K562 (cell line): Measurements from ENCODE around the gene B4GALT1. TPM values are rescaled to one million over a fixed set of nuclear protein-coding genes. Genes with fewer than 3 reads are reported as not detected.

Experiments used
- ATAC-seq: fragments of 200-7000 bp; cut with Tn5 transposase; 3 replicates; pipeline ENCODE4 v1.9.1; 2020; ENCODE audit warnings: moderate library complexity
- BruUV-seq: library from RNA; stranded (reverse); fragments of 400-500 nt; replicated peaks from 2 replicates; lab custom pipeline; 2021; lab: Mats Ljungman, UMichigan
- CTCF ChIA-PET: fragments of 300-600 bp; formaldehyde crosslinking; extraction: SDS; loops from one replicate; lab custom pipeline; 2021; ENCODE audit warnings: low intra/inter-chr PET ratio; lab: Yijun Ruan, JAX
- POLR2A ChIA-PET: fragments of 300-600, 350-650 bp; sonication (Branson Sonifier 250); formaldehyde crosslinking; extraction: SDS; loops from one replicate; lab custom pipeline; 2021; ENCODE audit warnings: antibody characterized with exemption, inconsistent platforms; lab: Yijun Ruan, JAX
- DNase-seq, 4 experiments: peaks; one replicate each; pipeline versions ENCODE4 v3.0.0 to v3.0.0-alpha.2; 2011 to 2018; ENCODE audit warnings: low spot score in 3 of 4, mixed read lengths in 3 of 4; ENCODE audit errors: extremely low read depth in 1 of 4
- FAIRE-seq: peaks from 2 replicates; lab custom pipeline; 2011; peaks lifted over from hg19 to GRCh38; lab: Jason Lieb, UNC
- H2AFZ ChIP-seq: 2 replicates; pipeline ENCODE4 v1.6.0; 2011; ENCODE audit warnings: low read depth, low read length, control low read depth, inconsistent platforms
- H3K27ac ChIP-seq: fragments of 200-600 bp; 3 replicates; pipeline ENCODE4 v1.8.0; 2011; ENCODE audit warnings: low read depth, mild to moderate bottlenecking, control low read depth, inconsistent platforms, low read length, moderate library complexity, mixed read lengths; ENCODE audit errors: extremely low read depth
- H3K27me3 ChIP-seq, 2 experiments: fragments of 300-600 bp in 1 of 2; 2 replicates in 1 of 2; 3 replicates in 1 of 2; pipeline versions ENCODE4 v1.6.0 to v1.8.0; 2011; ENCODE audit warnings: inconsistent platforms in 2 of 2, low read length in 2 of 2, mild to moderate bottlenecking in 1 of 2, mixed read lengths in 1 of 2, moderate library complexity in 1 of 2; ENCODE audit not compliant: control insufficient read depth in 2 of 2, insufficient read depth in 2 of 2
- H3K36me3 ChIP-seq: fragments of 300-600 bp; 3 replicates; pipeline ENCODE4 v1.8.0; 2011; ENCODE audit warnings: mild to moderate bottlenecking, low read length, inconsistent platforms; ENCODE audit not compliant: control insufficient read depth, insufficient read depth
- H3K4me1 ChIP-seq, 2 experiments: fragments of 200-600 bp in 1 of 2; replicated peaks in 1 of 2; 2 replicates in 1 of 2; 3 replicates in 1 of 2; pipeline versions ENCODE4 v1.5.1 to v1.8.0; 2011; ENCODE audit warnings: inconsistent platforms in 2 of 2, low read length in 2 of 2, mild to moderate bottlenecking in 1 of 2, mixed read lengths in 1 of 2, moderate library complexity in 1 of 2; ENCODE audit not compliant: control insufficient read depth in 2 of 2, insufficient read depth in 2 of 2
- H3K4me2 ChIP-seq: 2 replicates; pipeline ENCODE4 v1.6.1; 2011; ENCODE audit warnings: low read length, control low read depth, inconsistent platforms, mixed read lengths; ENCODE audit not compliant: insufficient read depth
- H3K4me3 ChIP-seq: fragments of 200-600 bp; sonication (generic), shearing (Covaris generic); 2 replicates; pipeline ENCODE4 v1.5.1; 2016; ENCODE audit warnings: control low read depth, inconsistent platforms
- H3K79me2 ChIP-seq: fragments of 200-600 bp; 3 replicates; pipeline ENCODE4 v1.8.0; 2011; ENCODE audit warnings: low read length, inconsistent platforms; ENCODE audit not compliant: control insufficient read depth, insufficient read depth
- H3K9ac ChIP-seq, 2 experiments: 2 replicates each; pipeline versions ENCODE4 v1.6.0 to v1.6.1; 2011; ENCODE audit warnings: low read depth in 2 of 2, low read length in 2 of 2, control low read depth in 1 of 2, inconsistent platforms in 1 of 2, mild to moderate bottlenecking in 1 of 2, mixed read lengths in 1 of 2; ENCODE audit not compliant: insufficient read depth in 1 of 2
- H3K9me1 ChIP-seq: one replicate; pipeline ENCODE4 v1.6.0; 2011; ENCODE audit warnings: inconsistent platforms, mild to moderate bottlenecking, low read length, moderate library complexity; ENCODE audit not compliant: control insufficient read depth, insufficient read depth
- H3K9me3 ChIP-seq: replicated peaks from 2 replicates; pipeline ENCODE4 v1.5.1; 2011; ENCODE audit warnings: low read depth, low read length, inconsistent platforms; ENCODE audit not compliant: control insufficient read depth, insufficient read depth
- H4K20me1 ChIP-seq: replicated peaks from 2 replicates; pipeline ENCODE4 v1.6.1; 2011; ENCODE audit warnings: low read length, inconsistent platforms, mixed read lengths; ENCODE audit not compliant: control insufficient read depth, insufficient read depth
- ATF7 ChIP-seq: fragments of 450-650 bp; IDR thresholded peaks from 2 replicates; pipeline ENCODE4 v1.7.1; 2014; ENCODE audit warnings: mild to moderate bottlenecking, moderate library complexity
- ERF ChIP-seq: fragments of 450-650 bp; formaldehyde crosslinking; IDR thresholded peaks from 2 replicates; pipeline ENCODE4 v1.4.0; 2020; ENCODE audit warnings: mild to moderate bottlenecking, mixed read lengths
- KDM4B ChIP-seq, 2 experiments: fragments of 450-650 bp in 1 of 2; sonication (generic) in 1 of 2; IDR thresholded peaks; 2 replicates each; pipeline ENCODE4 v1.6.1; 2016 to 2017; ENCODE audit warnings: borderline replicate concordance in 2 of 2, antibody characterized with exemption in 1 of 2, low read depth in 1 of 2, mild to moderate bottlenecking in 1 of 2
- KLF10 ChIP-seq: fragments of 250-450 bp; sonication (Bioruptor Pico); IDR thresholded peaks from 2 replicates; pipeline ENCODE4 v1.6.1; 2021; ENCODE audit warnings: matching md5 sums
- LEF1 ChIP-seq: fragments of 450-650 bp; IDR thresholded peaks from 2 replicates; pipeline ENCODE4 v1.6.1; 2016; ENCODE audit warnings: mild to moderate bottlenecking
- MAFK ChIP-seq: IDR thresholded peaks from 2 replicates; pipeline ENCODE4 v1.6.1; 2011; ENCODE audit warnings: low read length, improper control_type of control experiment
- MNT ChIP-seq, 2 experiments: fragments of 450-650 bp; conservative IDR thresholded peaks; 2 replicates each; pipeline ENCODE4 v1.6.1; 2017; ENCODE audit warnings: mild to moderate bottlenecking in 2 of 2, moderate library complexity in 2 of 2
- MTA2 ChIP-seq: fragments of 450-650 bp; IDR thresholded peaks from 2 replicates; pipeline ENCODE4 v1.6.1; 2016; ENCODE audit warnings: low read depth
- MTA3 ChIP-seq: fragments of 450-650 bp; formaldehyde crosslinking; IDR thresholded peaks from 2 replicates; pipeline ENCODE4 v1.6.1; 2017; ENCODE audit warnings: mild to moderate bottlenecking, borderline replicate concordance
- NR2C1 ChIP-seq, 2 experiments: fragments of 450-650 bp; IDR thresholded peaks; 2 replicates each; pipeline ENCODE4 v1.6.1; 2017; ENCODE audit warnings: mild to moderate bottlenecking in 2 of 2, antibody characterized with exemption in 1 of 2, inconsistent platforms in 1 of 2, missing compliant biosample characterization in 1 of 2, missing genetic modification characterization in 1 of 2
- SFPQ ChIP-seq: fragments of 200-400 bp; formaldehyde crosslinking; IDR thresholded peaks from 2 replicates; pipeline ENCODE4 v1.6.1; 2017; ENCODE audit warnings: mild to moderate bottlenecking, low read depth, low read length, moderate library complexity
- TRIM24 ChIP-seq, 2 experiments: fragments of 450-650 bp; IDR thresholded peaks; 2 replicates each; pipeline ENCODE4 v1.6.1; 2016
- ZNF165 ChIP-seq: fragments of 250-450 bp; sonication (Bioruptor Pico); IDR thresholded peaks from 2 replicates; pipeline ENCODE4 v1.4.0; 2020; ENCODE audit warnings: borderline replicate concordance
- ZNF766 ChIP-seq: fragments of 200-800 bp; sonication (Bioruptor generic); conservative IDR thresholded peaks from 2 replicates; pipeline ENCODE4 v1.6.1; 2016; ENCODE audit warnings: missing genetic modification characterization, missing compliant biosample characterization
- WGBS: fragments of 100-300 bp; shearing (Covaris generic); methylation state at CpG from one replicate; pipeline ENCODE4 v1.1.6; 2016; ENCODE audit warnings: low coverage, mixed read lengths; ENCODE audit not compliant: insufficient coverage; ENCODE audit errors: missing lambda C conversion rate; 5-methylcytosine and 5-hydroxymethylcytosine counted together
- in situ Hi-C: fragments of 300-500 bp; cut with MboI; formaldehyde crosslinking; loops from 4 replicates; pipeline ENCODE4 v1.15.0; 2018; ENCODE audit warnings: inconsistent platforms, mixed read lengths
- intact Hi-C: fragments of 100-400 bp; cut with micrococcal nuclease; formaldehyde crosslinking; loops from 2 replicates; pipeline ENCODE4 v1.14.2; 2022
- polyA plus RNA-seq, 8 experiments: library from polyadenylated mRNA; depleted of rRNA in 4 of 8; stranded (reverse) in 5 of 8; unstranded in 3 of 8; fragments of >200 nt; fragmentation: Nextera tagmentation in 2 of 8; fragmentation: Illumina TruSeq in 1 of 8; extraction: Ambion mirVana in 2 of 8; extraction: Trizol in 1 of 8; gene quantifications; 2 replicates each; pipeline versions ENCODE4 v1.2.1 to v1.2.3, GENCODE V29; 2011 to 2014; ENCODE audit warnings: inconsistent platforms in 1 of 8, missing spikeins in 1 of 8
- total RNA-seq, 7 experiments: library from RNA; depleted of rRNA in 6 of 7; stranded (reverse); fragments of >200 nt in 6 of 7; fragmentation: Illumina TruSeq in 2 of 7; extraction: Trizol in 2 of 7; gene quantifications; 2 replicates each; pipeline versions ENCODE4 v1.2.1 to v1.2.3, GENCODE V29; 2011 to 2021; ENCODE audit warnings: low replicate concordance in 1 of 7
- TF ChIP-seq, protein P1 (sequence below): IDR thresholded peaks from 2 replicates; pipeline ENCODE4 v1.6.1; 2012; ENCODE audit warnings: low read depth, low read length, improper control_type of control experiment, borderline replicate concordance

Gene B4GALT1
- total and polyA plus RNA-seq, 9 of the 15 experiments (the other 6 are each of a cell fraction or from before 2014, with no cell fraction given) = 4.1 to 26.8 (median 7.1) TPM

GRCh38 chr9:33165263-33166151, 1.6 kb downstream of the B4GALT1 start:
- DNase-seq (peak; percentile 24 to 90 (median 48)), ATAC-seq (peak; percentile 51), FAIRE-seq (peak; percentile 89)
- in situ Hi-C loops (no loop called here), intact Hi-C loops (no loop called here)
- H3K4me3 ChIP-seq = peak overlapping the region; percentile 79
- peaks cover 17% of the 10 kb centered on the region; the same call in 1 of the 2 replicates for H4K20me1 ChIP-seq
- no peaks in the 10 kb centered on the region; the same call in 2 of the 3 replicates for H3K36me3 ChIP-seq
- TSS peak; percentile 36 for BruUV-seq
- H3K27ac ChIP-seq = peak overlapping the region; percentile 93
- peaks cover 36 to 59% of the 10 kb centered on the region in 2 experiments for H3K4me1 ChIP-seq
- POLR2A ChIA-PET = interaction anchor here (0.6 to 1.0 kb wide), 5 partner anchors 14 to 1728 kb away, joined by 3 to 4 read pairs (median 3); no protein-coding TSS in a partner anchor
- WGBS = 3% methylated on average over 9 of the region's 10 CpGs
- H3K9me3 ChIP-seq = no peaks in the 10 kb centered on the region
- peak overlapping the region; percentile 69 for H2AFZ ChIP-seq
- CTCF ChIA-PET = no interaction called here
- peak overlapping the region; percentile 93 for H3K4me2 ChIP-seq
- H3K79me2 ChIP-seq = peaks cover 64% of the 10 kb centered on the region
- no peaks in the 10 kb centered on the region for H3K27me3 ChIP-seq
- peak overlapping the region; percentile 95 to 97; a peak in 3 of 4 replicates for H3K9ac ChIP-seq
- no peaks in the 10 kb centered on the region for H3K9me1 ChIP-seq
- no peak for TF ChIP-seq SFPQ
- no peak for TF ChIP-seq ZNF165 (CRISPR knock-in tag)
- peak; percentile 64 for TF ChIP-seq ATF7
- TF ChIP-seq MTA2 = 0 out of 2 replicates have a peak, but pooled peaks have one; percentile 19
- peak; percentile 96 for TF ChIP-seq NR2C1 (IDR thresholded peaks at IDR 0.05)
- peak; percentile 97 for TF ChIP-seq NR2C1 (tag; IDR thresholded peaks at IDR 0.05)
- TF ChIP-seq LEF1 = 0 out of 2 replicates have a peak, but pooled peaks have one; percentile 29
- no peak for TF ChIP-seq ERF (CRISPR knock-in tag)
- peak; percentile 75; the same call in 1 of the 2 replicates for TF ChIP-seq ZNF766 (CRISPR knock-in tag)
- TF ChIP-seq KLF10 (CRISPR knock-in tag) = no peak
- TF ChIP-seq TRIM24 (IDR thresholded peaks at IDR 0.05) = 0 out of 4 replicates have a peak, but pooled peaks of 1 of the 2 experiments have one; percentile 41
- peak in 1 of 2 experiments; percentile 55; a peak in 2 of 4 replicates for TF ChIP-seq MNT (conservative IDR thresholded peaks at IDR 0.05)
- TF ChIP-seq MTA3 = peak; percentile 43; the same call in 1 of the 2 replicates
- TF ChIP-seq MAFK = peak; percentile 28; the same call in 1 of the 2 replicates
- TF ChIP-seq, protein P1, sequence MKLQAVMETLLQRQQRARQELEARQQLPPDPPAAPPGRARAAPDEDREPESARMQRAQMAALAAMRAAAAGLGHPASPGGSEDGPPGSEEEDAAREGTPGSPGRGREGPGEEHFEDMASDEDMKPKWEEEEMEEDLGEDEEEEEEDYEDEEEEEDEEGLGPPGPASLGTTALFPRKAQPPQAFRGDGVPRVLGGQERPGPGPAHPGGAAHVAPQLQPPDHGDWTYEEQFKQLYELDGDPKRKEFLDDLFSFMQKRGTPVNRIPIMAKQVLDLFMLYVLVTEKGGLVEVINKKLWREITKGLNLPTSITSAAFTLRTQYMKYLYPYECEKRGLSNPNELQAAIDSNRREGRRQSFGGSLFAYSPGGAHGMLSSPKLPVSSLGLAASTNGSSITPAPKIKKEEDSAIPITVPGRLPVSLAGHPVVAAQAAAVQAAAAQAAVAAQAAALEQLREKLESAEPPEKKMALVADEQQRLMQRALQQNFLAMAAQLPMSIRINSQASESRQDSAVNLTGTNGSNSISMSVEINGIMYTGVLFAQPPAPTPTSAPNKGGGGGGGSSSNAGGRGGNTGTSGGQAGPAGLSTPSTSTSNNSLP = no peak
- TF ChIP-seq KDM4B (IDR thresholded peaks at IDR 0.05; ENCODE audit: borderline replicate concordance in 2 of 2, low read depth in 1 of 2) = no peak
